ENCODE measurements around the gene DDN.
A peak's percentile ranks its signal among the peaks of the same experiment; 100 is the strongest.

The DDN gene

DNA sequence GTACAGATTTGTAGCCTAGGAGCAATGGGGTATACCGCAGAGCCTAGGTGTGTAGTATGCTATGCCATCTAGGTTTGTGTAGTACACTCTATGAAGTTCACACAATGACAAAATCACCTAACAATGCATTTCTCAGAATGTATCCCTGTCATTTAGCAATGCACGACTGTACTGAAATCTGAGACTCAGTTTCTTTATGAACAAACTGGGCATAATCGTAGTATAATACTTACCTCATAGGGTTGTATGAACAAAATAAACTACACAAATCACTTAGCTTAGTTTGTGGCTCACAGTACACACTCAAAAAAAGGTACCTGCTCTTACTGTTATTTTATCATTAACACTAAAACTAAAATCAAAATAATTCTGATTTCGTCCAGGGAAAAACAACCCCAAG, 26.3 kb upstream of the DDN start:
- TF ChIP-seq ZFX (IDR thresholded peaks at IDR 0.05), result no peak
- TF ChIP-seq, protein P1, sequence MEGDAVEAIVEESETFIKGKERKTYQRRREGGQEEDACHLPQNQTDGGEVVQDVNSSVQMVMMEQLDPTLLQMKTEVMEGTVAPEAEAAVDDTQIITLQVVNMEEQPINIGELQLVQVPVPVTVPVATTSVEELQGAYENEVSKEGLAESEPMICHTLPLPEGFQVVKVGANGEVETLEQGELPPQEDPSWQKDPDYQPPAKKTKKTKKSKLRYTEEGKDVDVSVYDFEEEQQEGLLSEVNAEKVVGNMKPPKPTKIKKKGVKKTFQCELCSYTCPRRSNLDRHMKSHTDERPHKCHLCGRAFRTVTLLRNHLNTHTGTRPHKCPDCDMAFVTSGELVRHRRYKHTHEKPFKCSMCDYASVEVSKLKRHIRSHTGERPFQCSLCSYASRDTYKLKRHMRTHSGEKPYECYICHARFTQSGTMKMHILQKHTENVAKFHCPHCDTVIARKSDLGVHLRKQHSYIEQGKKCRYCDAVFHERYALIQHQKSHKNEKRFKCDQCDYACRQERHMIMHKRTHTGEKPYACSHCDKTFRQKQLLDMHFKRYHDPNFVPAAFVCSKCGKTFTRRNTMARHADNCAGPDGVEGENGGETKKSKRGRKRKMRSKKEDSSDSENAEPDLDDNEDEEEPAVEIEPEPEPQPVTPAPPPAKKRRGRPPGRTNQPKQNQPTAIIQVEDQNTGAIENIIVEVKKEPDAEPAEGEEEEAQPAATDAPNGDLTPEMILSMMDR (conservative IDR thresholded peaks at IDR 0.05), result no peak
- no peak overlapping the region for H3K27ac ChIP-seq

DNA sequence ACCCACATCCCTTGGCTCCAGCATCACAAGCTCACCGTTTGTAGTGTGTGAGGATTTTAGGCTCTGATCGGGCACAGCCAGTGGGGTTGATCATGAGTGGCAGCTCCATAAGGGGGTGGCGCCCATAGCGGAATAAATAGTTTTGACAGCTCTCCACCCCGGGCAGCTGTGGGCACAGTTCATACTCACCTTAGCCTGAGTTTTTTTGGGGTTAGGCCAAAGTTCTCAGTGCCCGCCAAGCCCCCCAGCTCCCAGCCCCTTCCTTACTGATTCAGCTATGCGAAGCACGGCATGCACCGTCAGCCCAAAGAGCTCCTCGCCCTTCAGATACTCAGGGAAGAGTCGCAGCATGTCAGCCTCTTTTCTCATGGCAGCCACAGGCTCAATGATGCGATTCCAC, 25.4 kb upstream of the DDN start:
- no peak overlapping the region for H3K27ac ChIP-seq
- no peak for TF ChIP-seq ZFX (IDR thresholded peaks at IDR 0.05)
- TF ChIP-seq, protein P1 (conservative IDR thresholded peaks at IDR 0.05), result no peak

DNA sequence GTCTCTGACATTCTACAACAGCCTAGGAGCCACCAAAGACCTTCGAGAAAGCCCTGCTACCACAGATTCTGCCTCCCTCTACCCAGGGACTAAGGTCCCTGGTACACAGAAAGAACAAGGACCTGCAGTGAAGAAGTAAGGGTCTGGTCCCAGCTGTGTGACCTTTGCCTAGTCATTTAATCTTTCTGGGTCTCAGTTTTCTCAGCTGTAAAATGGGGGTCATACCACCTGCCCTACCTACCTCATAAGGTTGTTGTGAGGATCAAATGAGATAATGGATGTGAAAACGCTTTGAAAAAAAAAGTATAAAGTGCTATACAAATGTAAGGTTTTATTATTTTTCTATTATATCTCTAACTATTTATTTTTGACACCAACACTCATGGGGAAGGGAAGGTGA, 24.6 kb upstream of the DDN start:
- no peak for TF ChIP-seq ZFX (IDR thresholded peaks at IDR 0.05)
- TF ChIP-seq, protein P1 (conservative IDR thresholded peaks at IDR 0.05), result no peak
- H3K27ac ChIP-seq, result no peak overlapping the region

DNA sequence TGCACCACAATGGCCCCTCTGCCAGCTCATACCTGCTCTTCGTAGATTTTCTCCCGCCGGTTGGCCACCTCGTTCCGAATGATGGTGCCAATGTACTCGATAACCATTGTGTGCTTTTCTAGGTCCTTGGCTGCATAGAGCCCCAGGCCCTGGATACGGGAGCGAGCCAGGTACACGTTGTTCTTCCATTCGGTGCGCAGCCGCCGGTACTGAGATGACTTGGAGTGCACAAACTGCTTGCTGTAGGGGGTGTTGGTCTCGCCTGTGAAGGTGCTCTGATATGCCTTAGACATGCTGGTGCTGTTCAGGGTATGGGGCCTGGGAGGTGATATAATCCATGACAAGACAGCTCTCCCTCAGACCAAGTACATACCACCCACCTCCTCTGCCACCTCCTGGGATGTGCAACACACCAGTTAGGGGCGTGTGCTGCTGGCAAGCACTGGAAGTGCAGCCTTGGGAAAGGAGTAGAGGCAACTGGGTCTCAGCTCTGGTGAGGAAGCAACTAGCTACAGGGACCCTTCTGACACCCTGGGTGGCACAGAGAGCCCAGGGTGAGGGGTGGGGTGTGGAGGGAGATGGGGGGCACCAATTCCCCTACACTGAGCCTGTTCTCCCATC, 23.5 kb upstream of the DDN start:
- H3K27ac ChIP-seq, result no peak overlapping the region
- TF ChIP-seq ZFX (IDR thresholded peaks at IDR 0.05), result no peak
- TF ChIP-seq, protein P1 (conservative IDR thresholded peaks at IDR 0.05), result no peak

DNA sequence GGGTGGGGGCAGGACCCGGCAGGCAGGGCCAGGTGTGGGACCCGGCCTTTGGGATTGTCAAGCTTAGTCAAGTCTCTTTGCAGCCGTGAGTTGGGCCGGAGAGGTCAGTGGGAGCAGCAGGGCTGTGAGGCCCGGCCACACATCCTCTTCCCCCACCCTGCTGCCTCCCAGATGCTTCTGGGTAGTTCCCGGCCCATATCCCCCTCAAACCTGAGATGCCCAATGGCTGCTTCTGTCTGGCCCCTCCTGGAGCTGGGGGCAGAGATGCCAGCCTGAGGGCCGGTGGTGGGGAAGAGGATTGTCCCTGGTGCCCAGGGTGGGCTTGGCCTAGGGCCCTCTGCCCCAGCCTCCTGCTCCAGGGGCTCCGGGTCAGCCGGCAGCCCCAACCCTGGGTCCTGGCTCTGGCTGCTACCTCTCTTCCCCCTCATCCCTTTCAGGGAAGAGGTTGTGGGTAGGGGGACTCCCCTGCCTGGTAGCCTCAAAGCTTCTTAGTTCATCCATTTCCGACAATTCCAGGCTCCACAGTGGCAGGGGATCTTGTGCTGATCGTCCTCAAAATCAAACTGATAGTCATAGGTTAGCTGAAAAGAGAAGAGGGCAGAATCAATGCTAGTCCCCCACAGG, 22.2 kb upstream of the DDN start:
- H3K27ac ChIP-seq, result no peak overlapping the region
- no peak for TF ChIP-seq ZFX (IDR thresholded peaks at IDR 0.05)
- TF ChIP-seq, protein P1 (conservative IDR thresholded peaks at IDR 0.05), result no peak

DNA sequence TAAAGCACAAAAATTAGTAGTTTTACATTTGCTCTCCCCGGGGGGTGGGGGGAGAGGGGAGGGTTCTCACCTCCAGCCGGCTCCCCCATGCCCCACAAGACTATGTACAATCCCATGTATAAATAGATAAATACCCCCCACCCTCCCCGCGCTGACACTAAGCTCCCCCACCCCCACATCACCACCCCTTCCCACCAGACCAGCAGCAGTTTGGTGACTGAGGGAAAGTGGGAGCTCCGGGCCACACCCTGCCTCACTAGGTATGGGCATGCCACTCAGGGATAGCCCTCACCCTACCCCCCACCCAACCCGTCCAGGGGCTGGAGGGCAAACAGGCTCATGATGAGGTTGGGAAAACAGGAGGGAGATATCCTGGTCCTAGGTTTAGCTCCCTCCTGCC, 21.3 kb upstream of the DDN start:
- TF ChIP-seq ZFX (IDR thresholded peaks at IDR 0.05), result no peak
- TF ChIP-seq, protein P1 (conservative IDR thresholded peaks at IDR 0.05), result no peak
- no peak overlapping the region for H3K27ac ChIP-seq

DNA sequence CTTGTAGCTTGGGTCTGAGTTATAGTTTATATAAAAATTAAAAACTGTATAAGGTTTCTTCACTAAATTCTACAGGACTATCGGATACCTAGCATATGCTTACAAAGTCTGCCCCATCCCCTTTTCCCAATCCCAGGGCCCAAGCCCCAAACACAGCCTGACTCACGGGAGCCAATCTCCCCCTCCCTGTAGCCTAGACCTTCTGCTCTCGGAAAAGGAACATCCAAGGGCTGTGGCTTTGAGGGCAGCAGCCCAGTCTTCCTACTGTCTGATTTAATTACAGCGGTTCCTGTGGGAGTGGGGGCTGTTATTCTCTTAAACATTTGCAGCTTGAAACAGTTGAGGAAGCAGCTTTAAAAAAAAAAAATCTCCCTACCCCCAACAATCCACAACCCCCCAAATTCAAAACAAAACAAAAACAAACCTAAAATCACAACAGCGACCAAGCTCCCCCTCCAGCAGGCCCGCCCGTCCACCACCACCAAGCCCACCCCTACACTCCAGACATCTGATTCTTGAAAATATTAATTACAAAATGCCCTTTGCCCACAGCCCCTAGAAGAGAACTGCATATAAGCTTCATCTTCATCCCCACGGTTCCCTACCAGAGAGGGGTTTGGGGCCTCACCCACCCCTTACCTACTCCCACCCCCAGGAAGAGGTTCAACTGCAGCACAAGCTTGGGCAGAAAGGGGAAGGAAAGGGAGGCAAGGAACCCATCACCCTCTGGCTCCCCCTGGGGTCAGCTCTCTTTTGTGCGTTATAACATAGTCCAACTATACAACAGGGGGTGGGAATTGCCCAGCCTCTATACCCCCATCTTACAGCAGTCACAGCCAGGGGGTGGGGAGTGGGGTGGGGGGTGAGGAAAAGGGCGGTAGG, 20.5 kb upstream of the DDN start:
- no peak for TF ChIP-seq ZFX (IDR thresholded peaks at IDR 0.05)
- TF ChIP-seq, protein P1 (conservative IDR thresholded peaks at IDR 0.05), result no peak; the same call in 1 of the 2 replicates
- H3K27ac ChIP-seq, result peak overlapping the region; percentile 86
